Stimulated activated CD4-positive, alpha-beta T cell treated with anti-CD3 and anti-CD28 coated beads, Interleukin-1b, Interleukin-23, amount 100 ng/mL, for 4 hours (primary cell): Measurements from ENCODE around the gene SPESP1.

Experiments
- DNase-seq, 2 donors: peaks; one replicate each; pipeline ENCODE4 v3.0.0-alpha.2; 2020; ENCODE audit warnings: low read depth in 2 of 2

Gene SPESP1

GRCh38 chr15:68991723-68992122 lies 61.4 kb downstream of the SPESP1 start:
- no peak for DNase-seq

DNA sequence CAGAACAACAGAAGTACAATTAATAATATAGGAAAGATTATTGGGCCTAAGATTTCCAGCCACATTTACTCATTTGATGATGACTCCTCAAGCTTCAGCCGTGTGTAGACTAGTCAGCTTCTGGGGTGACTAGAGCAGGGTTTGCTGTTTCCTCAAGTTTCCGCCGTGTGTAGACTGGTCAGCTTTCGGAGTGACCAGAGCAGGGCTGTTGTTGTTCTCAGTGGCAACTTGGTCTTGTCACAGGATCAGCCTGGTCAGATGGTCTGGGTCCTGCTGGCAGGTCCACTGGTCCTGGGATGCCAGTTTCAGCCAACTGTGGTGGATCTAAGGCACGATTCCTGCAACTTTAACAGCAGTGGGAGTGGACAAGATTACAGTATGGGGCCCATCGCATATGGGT lies 62.4 kb downstream of the SPESP1 start:
- no peak for DNase-seq

DNA sequence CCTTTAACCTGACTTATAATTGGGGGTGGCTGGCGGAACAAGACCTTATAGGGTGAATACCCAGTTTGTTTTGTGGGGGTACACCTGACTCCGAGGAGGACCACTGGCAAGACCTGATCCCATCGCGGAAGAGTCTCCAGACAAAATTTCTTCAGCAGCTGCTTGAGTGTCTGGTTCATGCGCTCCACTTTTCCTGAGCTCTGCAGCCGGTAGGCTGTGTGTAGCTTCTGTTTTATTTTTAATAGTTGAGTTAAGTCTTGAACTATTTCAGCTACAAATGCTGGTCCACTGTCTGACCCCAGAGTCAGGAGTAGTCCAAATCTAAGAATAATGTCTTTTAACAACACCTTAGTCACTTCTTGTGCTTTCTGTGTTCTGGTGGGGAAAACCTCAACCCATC lies 63.0 kb downstream of the SPESP1 start:
- no peak for DNase-seq

- no peak for DNase-seq
These were observed 63.8 kb downstream of the SPESP1 start for GRCh38 chr15:68994149-68994548.

DNA sequence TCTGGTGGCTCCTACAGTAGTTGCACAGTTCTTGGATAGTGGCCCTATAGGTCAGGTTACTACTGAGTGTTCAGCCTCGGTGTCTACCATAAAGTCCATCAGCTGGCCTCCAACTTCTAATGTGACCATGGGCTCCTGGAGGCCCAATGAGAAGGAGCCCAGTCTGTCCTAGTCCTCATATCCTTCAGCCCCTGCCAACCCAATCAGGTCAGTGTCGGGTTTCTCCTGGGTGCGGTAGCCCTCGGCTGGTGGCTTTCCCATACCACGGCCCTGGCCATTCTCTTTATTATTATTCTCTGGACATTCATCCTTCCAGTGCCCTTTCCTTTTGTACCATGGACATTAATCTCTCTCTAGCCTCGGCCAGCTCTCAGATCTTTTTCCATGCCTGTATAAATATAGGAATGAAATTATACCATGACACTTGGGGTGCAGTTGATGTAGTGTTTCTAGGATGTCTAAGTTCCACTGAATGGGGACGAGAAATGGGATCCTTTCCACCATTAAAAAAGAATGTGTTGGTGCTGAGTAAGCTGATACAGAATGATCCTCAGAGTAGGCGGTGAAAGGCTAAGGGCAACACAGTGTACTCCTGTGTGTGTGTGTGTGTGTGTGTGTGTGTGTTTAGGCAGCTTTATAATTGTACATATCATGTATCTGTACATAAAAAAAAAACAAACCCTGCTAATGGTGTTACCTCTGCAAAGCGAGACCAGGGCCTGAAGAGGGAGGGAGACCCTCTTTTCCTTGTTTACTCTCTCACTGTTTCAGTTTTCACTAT lies 64.8 kb downstream of the SPESP1 start:
- DNase-seq = no peak
